PC-3 (cell line): Measurements from ENCODE around the gene FBXL7. TPM values are rescaled to one million over a fixed set of nuclear protein-coding genes. Genes with fewer than 3 reads are reported as not detected.

Source experiments
- ATAC-seq: fragments of 200-7000 bp; cut with Tn5 transposase; 2 replicates; pipeline ENCODE4 v1.9.1; 2020; ENCODE audit warnings: mild to moderate bottlenecking, moderate library complexity
- BruUV-seq: library from RNA; stranded (reverse); fragments of 400-500 nt; replicated peaks from 2 replicates; lab custom pipeline; 2021; lab: Mats Ljungman, UMichigan
- CTCF ChIA-PET: fragments of 300-600 bp; sonication (Branson Sonifier 250); formaldehyde crosslinking; loops from one replicate; lab custom pipeline; 2022; ENCODE audit warnings: antibody characterized with exemption; lab: Charles Lee
- POLR2A ChIA-PET: fragments of 300-600 bp; sonication (Branson Sonifier 250); formaldehyde crosslinking; loops from one replicate; lab custom pipeline; 2022; ENCODE audit warnings: antibody characterized with exemption; ENCODE audit not compliant: unreplicated experiment; lab: Charles Lee
- DNase-seq: peaks from one replicate; pipeline ENCODE4 v3.0.0-alpha.2; 2015
- H2AFZ ChIP-seq: fragments of 300-600 bp; sonication (generic); 2 replicates; pipeline ENCODE4 v1.6.0; 2016; ENCODE audit warnings: antibody characterized with exemption, low read length
- H3F3A ChIP-seq: fragments of 300-600 bp; sonication (generic); one replicate; pipeline ENCODE4 v1.6.0; 2017; ENCODE audit warnings: antibody characterized with exemption, low read length, control low read depth, mild to moderate bottlenecking; ENCODE audit not compliant: unreplicated experiment
- H3K27ac ChIP-seq: fragments of 300-600 bp; sonication (generic); 2 replicates; pipeline ENCODE4 v1.5.1; 2016; ENCODE audit warnings: mild to moderate bottlenecking, low read length
- H3K27me3 ChIP-seq: fragments of 300-600 bp; sonication (generic); 2 replicates; pipeline ENCODE4 v1.6.1; 2016; ENCODE audit warnings: low read length, mixed read lengths
- H3K36me3 ChIP-seq: fragments of 300-600 bp; sonication (generic); 2 replicates; pipeline ENCODE4 v1.6.1; 2016; ENCODE audit warnings: low read depth, mixed run types, low read length, mixed read lengths
- H3K4me1 ChIP-seq: fragments of 300-600 bp; sonication (generic); 2 replicates; pipeline ENCODE4 v1.5.1; 2016; ENCODE audit warnings: low read length; ENCODE audit not compliant: insufficient read depth
- H3K4me2 ChIP-seq: fragments of 300-600 bp; sonication (generic); 2 replicates; pipeline ENCODE4 v1.6.0; 2016; ENCODE audit warnings: low read length
- H3K4me3 ChIP-seq: fragments of 300-600 bp; sonication (generic); 2 replicates; pipeline ENCODE4 v1.5.1; 2016; ENCODE audit warnings: mild to moderate bottlenecking, low read length, mixed read lengths
- H3K79me2 ChIP-seq: fragments of 300-600 bp; sonication (generic); 2 replicates; pipeline ENCODE4 v1.6.1; 2017; ENCODE audit warnings: low read length, mixed read lengths
- H3K9ac ChIP-seq: fragments of 300-600 bp; sonication (generic); 2 replicates; pipeline ENCODE4 v1.6.0; 2016; ENCODE audit warnings: mild to moderate bottlenecking, low read length
- H3K9me2 ChIP-seq: fragments of 300-600 bp; sonication (generic); replicated peaks from 2 replicates; pipeline ENCODE4 v1.6.1; 2016; ENCODE audit warnings: mixed run types, low read length, mixed read lengths
- H3K9me3 ChIP-seq: fragments of 300-600 bp; sonication (generic); 2 replicates; pipeline ENCODE4 v1.6.1; 2016; ENCODE audit warnings: low read length, mixed read lengths
- H4K20me1 ChIP-seq: fragments of 300-600 bp; sonication (generic); 2 replicates; pipeline ENCODE4 v1.6.1; 2016; ENCODE audit warnings: low read length, mixed read lengths
- EZH2 ChIP-seq: fragments of 300-600 bp; sonication (generic); IDR thresholded peaks from one replicate; pipeline ENCODE4 v1.6.1; 2017; ENCODE audit warnings: antibody characterized with exemption, mild to moderate bottlenecking, low read length; ENCODE audit not compliant: unreplicated experiment
- EZH2phosphoT487 ChIP-seq: fragments of 300-600 bp; sonication (generic); IDR thresholded peaks from 2 replicates; pipeline ENCODE4 v1.6.1; 2018; ENCODE audit warnings: mild to moderate bottlenecking, antibody characterized with exemption, low read length, borderline replicate concordance
- intact Hi-C: fragments of 100-400 bp; cut with micrococcal nuclease; formaldehyde crosslinking; loops from 2 replicates; pipeline ENCODE4 v1.9.0; 2023
- total RNA-seq: library from RNA; depleted of rRNA; stranded (reverse); fragments of >200 nt; gene quantifications from 2 replicates; pipeline ENCODE4 v1.2.3, GENCODE V29; 2014
- TF ChIP-seq, protein P1 (sequence below): fragments of 300-600 bp; sonication (generic); conservative IDR thresholded peaks from 2 replicates; pipeline ENCODE4 v1.5.1; 2017; ENCODE audit warnings: antibody characterized with exemption, low read depth, mild to moderate bottlenecking, low read length

Gene FBXL7
- total RNA-seq, 1 experiment from 2014 or later: 0.18 TPM

DNA sequence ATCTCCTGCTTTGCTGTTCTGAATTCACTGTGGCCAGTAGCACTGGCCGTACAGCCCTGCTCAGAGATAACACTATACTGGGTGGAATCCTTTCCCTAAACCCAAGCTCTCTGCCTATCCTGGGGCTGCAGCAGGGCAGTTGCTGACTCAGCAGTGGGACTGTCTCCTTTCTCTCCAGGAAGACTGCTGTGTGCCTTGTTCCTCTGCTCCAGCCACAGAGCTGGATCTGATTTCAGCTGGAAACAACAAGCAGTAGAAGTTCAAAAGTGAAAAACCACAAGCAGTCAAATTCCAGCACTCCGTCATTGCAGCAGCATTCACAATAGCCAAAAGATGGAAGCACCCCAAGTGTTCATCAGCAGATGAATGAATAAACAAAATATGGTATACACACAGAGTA, 105.0 kb downstream of the FBXL7 start:
- intact Hi-C loops: no loop called here
- BruUV-seq: no TSS peak
- ChIA-PET CTCF (no interaction called here), POLR2A (no interaction called here)
- H3K27me3 ChIP-seq: no peaks in the 10 kb centered on the region
- no peak overlapping the region for H2AFZ ChIP-seq
- H3K79me2 ChIP-seq: no peaks in the 10 kb centered on the region
- no peaks in the 10 kb centered on the region for H3F3A ChIP-seq
- no peaks in the 10 kb centered on the region for H4K20me1 ChIP-seq
- no peaks in the 10 kb centered on the region for H3K36me3 ChIP-seq
- H3K4me1 ChIP-seq: no peaks in the 10 kb centered on the region
- no peak overlapping the region for H3K9ac ChIP-seq
- TF ChIP-seq EZH2: no peak
- no peak for TF ChIP-seq EZH2phosphoT487
- TF ChIP-seq, protein P1, sequence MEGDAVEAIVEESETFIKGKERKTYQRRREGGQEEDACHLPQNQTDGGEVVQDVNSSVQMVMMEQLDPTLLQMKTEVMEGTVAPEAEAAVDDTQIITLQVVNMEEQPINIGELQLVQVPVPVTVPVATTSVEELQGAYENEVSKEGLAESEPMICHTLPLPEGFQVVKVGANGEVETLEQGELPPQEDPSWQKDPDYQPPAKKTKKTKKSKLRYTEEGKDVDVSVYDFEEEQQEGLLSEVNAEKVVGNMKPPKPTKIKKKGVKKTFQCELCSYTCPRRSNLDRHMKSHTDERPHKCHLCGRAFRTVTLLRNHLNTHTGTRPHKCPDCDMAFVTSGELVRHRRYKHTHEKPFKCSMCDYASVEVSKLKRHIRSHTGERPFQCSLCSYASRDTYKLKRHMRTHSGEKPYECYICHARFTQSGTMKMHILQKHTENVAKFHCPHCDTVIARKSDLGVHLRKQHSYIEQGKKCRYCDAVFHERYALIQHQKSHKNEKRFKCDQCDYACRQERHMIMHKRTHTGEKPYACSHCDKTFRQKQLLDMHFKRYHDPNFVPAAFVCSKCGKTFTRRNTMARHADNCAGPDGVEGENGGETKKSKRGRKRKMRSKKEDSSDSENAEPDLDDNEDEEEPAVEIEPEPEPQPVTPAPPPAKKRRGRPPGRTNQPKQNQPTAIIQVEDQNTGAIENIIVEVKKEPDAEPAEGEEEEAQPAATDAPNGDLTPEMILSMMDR: no peak
- no peak overlapping the region for H3K4me2 ChIP-seq
- no peak for DNase-seq
- ATAC-seq: no peak
- H3K9me2 ChIP-seq: no peaks in the 10 kb centered on the region
- H3K9me3 ChIP-seq: peaks cover 35% of the 10 kb centered on the region
- H3K27ac ChIP-seq: no peak overlapping the region
- H3K4me3 ChIP-seq: no peak overlapping the region

DNA sequence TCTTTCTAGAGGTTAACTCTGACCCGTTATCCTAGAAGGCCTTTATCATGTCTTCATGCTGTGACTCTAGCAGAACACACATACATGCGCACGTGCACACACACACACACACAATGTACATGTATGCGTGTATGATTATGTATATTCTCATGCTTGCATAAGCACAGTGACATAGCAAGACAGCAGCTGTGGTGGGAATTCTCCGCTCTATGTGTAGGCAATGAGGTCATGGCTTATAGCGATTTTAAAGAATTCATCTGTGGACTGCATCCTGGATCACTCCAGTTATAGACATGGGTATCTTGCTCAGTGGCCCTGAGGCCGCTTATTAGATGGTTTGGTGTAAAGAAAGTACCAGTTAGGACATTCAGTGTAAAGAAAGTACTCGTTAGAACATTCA, 106.2 kb downstream of the FBXL7 start:
- H2AFZ ChIP-seq: no peak overlapping the region
- H3K36me3 ChIP-seq: no peaks in the 10 kb centered on the region
- no peak for DNase-seq
- TF ChIP-seq EZH2phosphoT487: no peak
- TF ChIP-seq, protein P1: no peak
- H3K9me3 ChIP-seq: peaks cover 45% of the 10 kb centered on the region
- H3K79me2 ChIP-seq: no peaks in the 10 kb centered on the region
- BruUV-seq: no TSS peak
- ATAC-seq: no peak
- no peak overlapping the region for H3K4me2 ChIP-seq
- CTCF ChIA-PET: no interaction called here
- H3F3A ChIP-seq: no peaks in the 10 kb centered on the region
- POLR2A ChIA-PET: no interaction called here
- no peak overlapping the region for H3K27ac ChIP-seq
- H3K4me1 ChIP-seq: no peaks in the 10 kb centered on the region
- no peaks in the 10 kb centered on the region for H3K9me2 ChIP-seq
- H3K4me3 ChIP-seq: no peak overlapping the region
- H3K27me3 ChIP-seq: no peaks in the 10 kb centered on the region
- intact Hi-C loops: no loop called here
- no peaks in the 10 kb centered on the region for H4K20me1 ChIP-seq
- H3K9ac ChIP-seq: no peak overlapping the region

DNA sequence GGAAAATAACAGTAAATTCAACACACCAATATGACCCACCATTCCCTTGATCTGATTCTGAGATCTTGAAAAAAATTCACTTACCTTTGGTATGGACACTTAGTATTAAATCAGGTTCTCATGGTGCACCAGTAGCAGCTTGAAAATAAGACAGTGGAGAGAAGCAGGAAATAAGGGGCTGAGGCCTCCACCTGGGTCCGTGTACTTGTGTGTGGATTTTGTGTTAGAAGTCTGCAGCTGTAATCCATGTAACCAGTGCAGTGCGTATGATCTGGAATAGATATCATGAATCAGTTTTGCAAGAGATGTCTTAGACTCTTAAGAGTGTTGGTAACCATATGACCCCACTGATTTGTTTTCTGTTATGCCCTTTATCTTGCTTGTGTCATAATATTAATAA, 107.1 kb downstream of the FBXL7 start:
- Histone ChIP-seq H3K27ac (no peak overlapping the region), H3K4me3 (no peak overlapping the region), H3K36me3 (no peaks in the 10 kb centered on the region), H3K79me2 (no peaks in the 10 kb centered on the region), H3K4me1 (no peaks in the 10 kb centered on the region), H3K9me3 (peaks cover 45% of the 10 kb centered on the region), H3F3A (no peaks in the 10 kb centered on the region), H4K20me1 (no peaks in the 10 kb centered on the region), H2AFZ (no peak overlapping the region), H3K9ac (no peak overlapping the region), H3K27me3 (no peaks in the 10 kb centered on the region), H3K4me2 (no peak overlapping the region), H3K9me2 (no peaks in the 10 kb centered on the region)
- ATAC-seq (no peak), DNase-seq (no peak)
- intact Hi-C loops: no loop called here
- ChIA-PET CTCF (no interaction called here), POLR2A (no interaction called here)
- TF ChIP-seq EZH2: no peak
- no peak for TF ChIP-seq EZH2phosphoT487
- TF ChIP-seq, protein P1: no peak
- BruUV-seq: no TSS peak
